Measurements from ENCODE around the gene FBXL19. TPM values are rescaled to one million over a fixed set of nuclear protein-coding genes. Genes with fewer than 3 reads are reported as not detected.

FBXL19 gene
- total and polyA plus RNA-seq, 2 of the 13 experiments (the other 11 are each of a cell fraction or from before 2014, with no cell fraction given), result 6.0 to 13.7 TPM

GRCh38 chr16:30896889-30897733 is 26.3 kb upstream of the FBXL19 start (continued):
- no peak for TF ChIP-seq LCORL (IDR thresholded peaks at IDR 0.05)
- 0 out of 2 replicates have a peak, but pooled peaks have one; percentile 7 for TF ChIP-seq LCORL (CRISPR knock-in tag; IDR thresholded peaks at IDR 0.05)
- TF ChIP-seq DMAP1 (CRISPR knock-in tag; IDR thresholded peaks at IDR 0.05), result no peak
- TF ChIP-seq NFIB (CRISPR knock-in tag; IDR thresholded peaks at IDR 0.05; ENCODE audit: borderline replicate concordance), result no peak
- TF ChIP-seq ZHX1 (CRISPR knock-in tag; IDR thresholded peaks at IDR 0.05; ENCODE audit: low read depth), result no peak
- TF ChIP-seq PHB2 (IDR thresholded peaks at IDR 0.05; ENCODE audit: partially characterized antibody), result no peak
- TF ChIP-seq ZNF879 (CRISPR knock-in tag; IDR thresholded peaks at IDR 0.05), result 0 out of 2 replicates have a peak, but pooled peaks have one; percentile 22
- no peak for TF ChIP-seq KDM5A (IDR thresholded peaks at IDR 0.05; ENCODE audit: borderline replicate concordance, low read length)
- TF ChIP-seq JARID2 (CRISPR knock-in tag; IDR thresholded peaks at IDR 0.05; ENCODE audit: insufficient replicate concordance), result no peak
- TF ChIP-seq TBL1XR1 (IDR thresholded peaks at IDR 0.05; ENCODE audit: borderline replicate concordance, low read length, partially characterized antibody), result peak; percentile 51
- no peak for TF ChIP-seq NPAS2 (CRISPR knock-in tag; IDR thresholded peaks at IDR 0.05; ENCODE audit: borderline replicate concordance)
- no peak for TF ChIP-seq XBP1 (CRISPR knock-in tag; IDR thresholded peaks at IDR 0.05)
- no peak for TF ChIP-seq ATF4 (CRISPR knock-in tag; IDR thresholded peaks at IDR 0.05)
- TF ChIP-seq ATF5 (CRISPR knock-in tag; IDR thresholded peaks at IDR 0.05; ENCODE audit: low read depth), result 0 out of 2 replicates have a peak, but pooled peaks have one; percentile 29
- TF ChIP-seq MIER2 (CRISPR knock-in tag; IDR thresholded peaks at IDR 0.05), result no peak
- no peak for TF ChIP-seq KMT2B (CRISPR knock-in tag; IDR thresholded peaks at IDR 0.05)
- TF ChIP-seq KDM1A (CRISPR knock-in tag; IDR thresholded peaks at IDR 0.05), result peak; percentile 92
- no peak; the same call in 1 of the 2 replicates for TF ChIP-seq ZBTB2 (CRISPR knock-in tag; IDR thresholded peaks at IDR 0.05; ENCODE audit: low read depth)
- no peak for TF ChIP-seq GATA4 (IDR thresholded peaks at IDR 0.05; ENCODE audit: borderline replicate concordance, low read depth)
- TF ChIP-seq SRSF9 (IDR thresholded peaks at IDR 0.05; ENCODE audit: borderline replicate concordance, insufficient read depth, low read depth, low read length, poor library complexity, severe bottlenecking), result no peak
- no peak for TF ChIP-seq FUBP1 (CRISPR knock-in tag; IDR thresholded peaks at IDR 0.05; ENCODE audit: borderline replicate concordance)
- no peak for TF ChIP-seq ZNF780A (CRISPR knock-in tag; IDR thresholded peaks at IDR 0.05)

Data from HepG2 (cell line).